ENCODE measurements around the gene GSTM4.

- TF ChIP-seq CTCF (IDR thresholded peaks at IDR 0.05; ENCODE audit: insufficient read depth, low read depth, low read length) = no peak
- no peak for TF ChIP-seq EZH2 (IDR thresholded peaks at IDR 0.05; ENCODE audit: insufficient read depth, low read length)
Measured at GRCh38 chr1:109654519-109654918, 1.4 kb upstream of the GSTM4 start.

Measured in astrocyte (in vitro differentiated cells and primary cell).